SK-N-SH (cell line): Measurements from ENCODE around the gene DYRK1A. TPM values are rescaled to one million over a fixed set of nuclear protein-coding genes. Genes with fewer than 3 reads are reported as not detected.

Source experiments
- CTCF ChIA-PET: fragments of 300-600, 350-600 bp; formaldehyde crosslinking; extraction: SDS; loops from one replicate; lab custom pipeline; 2021; lab: Yijun Ruan, JAX
- POLR2A ChIA-PET: fragments of 350-600 bp; sonication (Branson Sonifier 250); formaldehyde crosslinking; extraction: SDS; loops from one replicate; lab custom pipeline; 2020; ENCODE audit warnings: antibody characterized with exemption, inconsistent platforms; lab: Yijun Ruan, JAX
- DNase-seq: peaks from one replicate; pipeline ENCODE4 v3.0.0; 2012
- H2AFZ ChIP-seq: fragments of 200-600 bp; sonication (generic); 2 replicates; pipeline ENCODE4 v1.8.1; 2016; ENCODE audit warnings: antibody characterized with exemption, mild to moderate bottlenecking, low read depth
- H3F3A ChIP-seq: fragments of 200-600 bp; sonication (generic); replicated peaks from 2 replicates; pipeline ENCODE3; 2016; ENCODE audit warnings: antibody characterized with exemption, mild to moderate bottlenecking; ENCODE audit not compliant: insufficient read depth
- H3K27ac ChIP-seq, 2 experiments: fragments of 200-500 bp in 1 of 2; fragments of 200-600 bp in 1 of 2; sonication (Bioruptor generic) in 1 of 2; sonication (generic), shearing (Covaris generic) in 1 of 2; 2 replicates each; pipeline versions ENCODE4 v1.5.1 to v1.6.1; 2014 to 2016; ENCODE audit warnings: low read depth in 2 of 2, inconsistent platforms in 1 of 2, low read length in 1 of 2, mild to moderate bottlenecking in 1 of 2, mixed read lengths in 1 of 2
- H3K27me3 ChIP-seq: fragments of 200-600 bp; sonication (generic), shearing (Covaris generic); 2 replicates; pipeline ENCODE4 v1.6.1; 2016; ENCODE audit warnings: mixed run types; ENCODE audit not compliant: insufficient read depth
- H3K36me3 ChIP-seq, 2 experiments: fragments of 200-500 bp in 1 of 2; fragments of 200-600 bp in 1 of 2; sonication (Bioruptor generic) in 1 of 2; sonication (generic) in 1 of 2; replicated peaks in 1 of 2; 2 replicates each; pipeline versions ENCODE3 to v1.5.1; 2014 to 2016; ENCODE audit warnings: low read length in 1 of 2, mild to moderate bottlenecking in 1 of 2; ENCODE audit not compliant: insufficient read depth in 2 of 2, control insufficient read depth in 1 of 2
- H3K4me1 ChIP-seq, 2 experiments: fragments of 200-500 bp in 1 of 2; fragments of 200-600 bp in 1 of 2; sonication (Bioruptor generic) in 1 of 2; sonication (generic), shearing (Covaris generic) in 1 of 2; 2 replicates each; pipeline versions ENCODE4 v1.5.1 to v1.6.1; 2014 to 2016; ENCODE audit warnings: low read depth in 1 of 2, low read length in 1 of 2, mixed run types in 1 of 2; ENCODE audit not compliant: insufficient read depth in 2 of 2, control insufficient read depth in 1 of 2
- H3K4me2 ChIP-seq: fragments of 200-600 bp; sonication (generic), shearing (Covaris generic); 2 replicates; pipeline ENCODE4 v1.6.1; 2017; ENCODE audit warnings: mixed run types
- H3K4me3 ChIP-seq, 2 experiments: fragments of 200-500 bp in 1 of 2; fragments of 200-600 bp in 1 of 2; sonication (Bioruptor generic) in 1 of 2; sonication (generic), shearing (Covaris generic) in 1 of 2; 2 replicates each; pipeline versions ENCODE4 v1.5.1 to v1.8.1; 2014 to 2016; ENCODE audit warnings: low read depth in 2 of 2, inconsistent platforms in 1 of 2, low read length in 1 of 2, mild to moderate bottlenecking in 1 of 2, mixed read lengths in 1 of 2, moderate library complexity in 1 of 2
- H3K79me2 ChIP-seq: fragments of 200-600 bp; sonication (generic); 2 replicates; pipeline ENCODE4 v1.8.1; 2017; ENCODE audit warnings: mild to moderate bottlenecking; ENCODE audit not compliant: insufficient read depth
- H3K9ac ChIP-seq: fragments of 200-600 bp; sonication (generic); 2 replicates; pipeline ENCODE4 v1.6.1; 2017; ENCODE audit warnings: mixed run types
- H3K9me2 ChIP-seq: fragments of 200-600 bp; sonication (generic); 2 replicates; pipeline ENCODE4 v1.6.1; 2017; ENCODE audit warnings: mixed run types
- H3K9me3 ChIP-seq: fragments of 200-600 bp; sonication (generic); 2 replicates; pipeline ENCODE4 v1.6.1; 2017; ENCODE audit warnings: mixed run types, mild to moderate bottlenecking, moderate library complexity
- H4K20me1 ChIP-seq: fragments of 200-600 bp; sonication (generic); 2 replicates; pipeline ENCODE4 v1.6.1; 2017; ENCODE audit warnings: mild to moderate bottlenecking, mixed run types; ENCODE audit not compliant: insufficient read depth
- CHD2 ChIP-seq: fragments of 150-350 bp; IDR thresholded peaks from 2 replicates; pipeline ENCODE4 v1.6.1; 2018; ENCODE audit warnings: low read length; ENCODE audit not compliant: partially characterized antibody
- EP300 ChIP-seq, 2 experiments: IDR thresholded peaks; 2 replicates each; pipeline versions ENCODE4 v1.4.0 to v1.6.1; 2012; ENCODE audit warnings: borderline replicate concordance in 1 of 2, low read depth in 1 of 2, low read length in 1 of 2
- FOXJ3 ChIP-seq: sonication (generic); formaldehyde crosslinking; IDR thresholded peaks from 2 replicates; pipeline ENCODE4 v1.5.1; 2020; ENCODE audit warnings: mild to moderate bottlenecking, missing genetic modification reagents
- GABPA ChIP-seq: IDR thresholded peaks from 2 replicates; pipeline ENCODE4 v1.4.0; 2012; ENCODE audit warnings: low read depth, mild to moderate bottlenecking
- GATA2 ChIP-seq: sonication (generic); formaldehyde crosslinking; IDR thresholded peaks from 2 replicates; pipeline ENCODE4 v1.5.0; 2020; ENCODE audit warnings: mild to moderate bottlenecking, missing genetic modification reagents
- JUND ChIP-seq: IDR thresholded peaks from 2 replicates; pipeline ENCODE4 v1.4.0; 2012
- NRF1 ChIP-seq: IDR thresholded peaks from 2 replicates; pipeline ENCODE4 v1.6.1; 2012; ENCODE audit warnings: low read depth, mild to moderate bottlenecking, low read length
- POLR2AphosphoS5 ChIP-seq: IDR thresholded peaks from 2 replicates; pipeline ENCODE4 v1.6.1; 2012; ENCODE audit warnings: low read depth, low read length
- RAD21 ChIP-seq: IDR thresholded peaks from 2 replicates; pipeline ENCODE4 v1.6.1; 2012; ENCODE audit warnings: mild to moderate bottlenecking, low read length
- RCOR1 ChIP-seq: fragments of 150-350 bp; IDR thresholded peaks from 2 replicates; pipeline ENCODE4 v1.6.1; 2017; ENCODE audit warnings: antibody characterized with exemption, low read length
- RFX5 ChIP-seq: IDR thresholded peaks from 2 replicates; pipeline ENCODE4 v1.6.1; 2012; ENCODE audit warnings: mild to moderate bottlenecking, improper control_type of control experiment, low read length
- RXRA ChIP-seq: IDR thresholded peaks from 2 replicates; pipeline ENCODE4 v1.4.0; 2012; ENCODE audit warnings: low read depth, mild to moderate bottlenecking, borderline replicate concordance
- TCF12 ChIP-seq: IDR thresholded peaks from 2 replicates; pipeline ENCODE4 v1.4.0; 2012
- TEAD4 ChIP-seq: IDR thresholded peaks from 2 replicates; pipeline ENCODE4 v1.4.0; 2012; ENCODE audit warnings: mild to moderate bottlenecking, borderline replicate concordance; ENCODE audit not compliant: insufficient read depth
- WGBS: methylation state at CpG from one replicate; pipeline ENCODE4 v1.1.6; 2017; ENCODE audit warnings: low lambda C conversion rate; 5-methylcytosine and 5-hydroxymethylcytosine counted together
- polyA plus RNA-seq, 3 experiments: library from polyadenylated mRNA; depleted of rRNA; stranded (reverse); fragments of >200 nt; gene quantifications; 2 replicates each; pipeline ENCODE4 v1.2.3, GENCODE V29; 2012
- TF ChIP-seq, protein P1 (sequence below): fragments of 150-350 bp; IDR thresholded peaks from 2 replicates; pipeline ENCODE4 v1.6.1; 2016; ENCODE audit warnings: mild to moderate bottlenecking, low read depth, low read length
- TF ChIP-seq, protein P2 (sequence below): IDR thresholded peaks from 2 replicates; pipeline ENCODE4 v1.4.0; 2012; ENCODE audit warnings: low read depth, borderline replicate concordance
- TF ChIP-seq, protein P3 (sequence below): IDR thresholded peaks from 2 replicates; pipeline ENCODE4; 2012
- TF ChIP-seq, protein P4 (sequence below): IDR thresholded peaks from 2 replicates; pipeline ENCODE4 v1.4.0; 2012; ENCODE audit warnings: low read depth, borderline replicate concordance
- TF ChIP-seq, protein P5 (sequence below): fragments of 150-350 bp; IDR thresholded peaks from 2 replicates; pipeline ENCODE4 v1.6.1; 2017; ENCODE audit warnings: antibody characterized with exemption, low read length, low read depth, borderline replicate concordance
- TF ChIP-seq, protein P6 (sequence below): IDR thresholded peaks from 2 replicates; pipeline ENCODE4 v1.4.0; 2012; ENCODE audit warnings: low read depth
- TF ChIP-seq, protein P7 (sequence below): IDR thresholded peaks from 2 replicates; pipeline ENCODE4 v1.6.1; 2012; ENCODE audit warnings: mild to moderate bottlenecking, low read depth, low read length, moderate library complexity

DYRK1A gene
- 19.3 and 21.5 TPM in 2 replicates for polyA plus RNA-seq (2012; rRNA removed)
- polyA plus RNA-seq (2012; cell fraction: cytosol; rRNA removed) = 14.1 and 14.7 TPM in 2 replicates
- polyA plus RNA-seq (2012; cell fraction: nucleus; rRNA removed) = 29.4 and 65.6 TPM in 2 replicates

DNA sequence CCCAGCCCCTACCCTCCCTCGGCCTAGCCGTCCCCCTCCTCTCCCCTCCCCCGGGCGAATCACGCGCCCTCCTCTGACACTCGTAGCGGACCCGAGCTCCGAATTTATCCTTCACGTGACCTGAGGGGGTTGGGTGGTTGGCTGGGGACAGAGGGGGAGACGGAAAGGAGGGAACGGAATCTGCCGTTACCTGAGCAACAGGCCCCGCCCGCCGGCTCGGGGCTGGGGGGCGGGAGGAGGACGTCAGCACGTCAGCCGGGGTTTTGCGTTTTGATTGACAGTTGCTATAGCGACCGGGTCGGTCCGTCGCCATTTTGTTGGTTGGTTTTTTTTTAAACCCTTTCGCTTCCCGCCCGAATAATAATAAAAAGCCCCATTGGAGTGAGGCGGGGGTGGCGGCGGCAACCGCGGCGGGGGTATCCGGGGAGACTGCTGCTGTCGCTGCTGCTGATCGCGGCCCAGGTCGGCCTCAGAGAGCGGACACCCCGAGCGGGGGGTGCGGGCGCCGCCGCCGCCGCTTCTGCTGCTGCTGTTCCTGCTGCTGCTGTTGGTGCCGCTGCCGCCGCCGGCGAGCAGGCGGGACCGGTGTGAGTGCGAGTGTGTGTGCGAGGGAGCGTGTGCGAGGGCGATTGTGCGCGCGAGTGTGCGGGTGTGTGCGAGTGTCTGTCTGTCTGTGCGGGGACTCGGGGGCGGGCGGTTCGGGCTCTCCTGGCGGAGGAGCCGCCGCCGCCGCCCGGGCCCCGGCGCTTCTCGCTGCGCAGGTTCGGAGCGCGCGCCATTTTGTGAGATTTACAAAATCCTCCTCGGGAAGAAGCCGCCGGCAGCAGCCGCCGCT, at the start of gene DYRK1A:
DYRK1A (plus strand) TSS at position 292 of the 835 bp plus-strand sequence. CDS start 53,602 bp downstream, outside the sequence.
- Histone ChIP-seq H3K4me1 (peaks cover 24% of the 10 kb centered on the region in 2 experiments; a peak in 3 of 4 replicates), H3K9ac (peak within 1 kb of the TSS; percentile 97), H3K9me2 (no peaks in the 10 kb centered on the region), H3K27ac (peak within 1 kb of the TSS; percentile 98), H3K4me2 (peak within 1 kb of the TSS; percentile 89), H3K27me3 (no peaks in the 10 kb centered on the region), H4K20me1 (peaks cover 38% of the 10 kb centered on the region), H3K4me3 (peak within 1 kb of the TSS; percentile 90 to 92), H3K9me3 (no peaks in the 10 kb centered on the region), H3K36me3 (no peaks in the 10 kb centered on the region), H3K79me2 (peaks cover 55% of the 10 kb centered on the region), H2AFZ (peak within 1 kb of the TSS; percentile 78), H3F3A (peaks cover 26% of the 10 kb centered on the region)
- DNase-seq = peak; percentile 97
- 2% methylated on average over 15 of the region's 92 CpGs for WGBS
- ChIA-PET CTCF (no interaction called here), POLR2A (interaction anchor here (0.7 to 2.0 kb wide), 3 partner anchors 25 to 197 kb away, joined by 4 to 20 read pairs (median 5); partner anchors contain the start of gene VPS26C)
- TF ChIP-seq GABPA (peak; percentile 66), RXRA (no peak; the same call in 1 of the 2 replicates), RCOR1 (peak; percentile 36; the same call in 1 of the 2 replicates), GATA2 (no peak), RAD21 (no peak), JUND (no peak), FOXJ3 (no peak), EP300 (IDR thresholded peaks at IDR 0.05; ENCODE audit: borderline replicate concordance in 1 of 2, low read depth in 1 of 2, low read length in 1 of 2) (no peak; a peak in 1 of 4 replicates), TEAD4 (0 out of 2 replicates have a peak, but pooled peaks have one; percentile 1), CHD2 (peak; percentile 90), TCF12 (peak; percentile 19; the same call in 1 of the 2 replicates), POLR2AphosphoS5 (peak; percentile 43; the same call in 1 of the 2 replicates), RFX5 (no peak), NRF1 (0 out of 2 replicates have a peak, but pooled peaks have one; percentile 26)
- TF ChIP-seq, protein P1, sequence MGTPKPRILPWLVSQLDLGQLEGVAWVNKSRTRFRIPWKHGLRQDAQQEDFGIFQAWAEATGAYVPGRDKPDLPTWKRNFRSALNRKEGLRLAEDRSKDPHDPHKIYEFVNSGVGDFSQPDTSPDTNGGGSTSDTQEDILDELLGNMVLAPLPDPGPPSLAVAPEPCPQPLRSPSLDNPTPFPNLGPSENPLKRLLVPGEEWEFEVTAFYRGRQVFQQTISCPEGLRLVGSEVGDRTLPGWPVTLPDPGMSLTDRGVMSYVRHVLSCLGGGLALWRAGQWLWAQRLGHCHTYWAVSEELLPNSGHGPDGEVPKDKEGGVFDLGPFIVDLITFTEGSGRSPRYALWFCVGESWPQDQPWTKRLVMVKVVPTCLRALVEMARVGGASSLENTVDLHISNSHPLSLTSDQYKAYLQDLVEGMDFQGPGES = 0 out of 2 replicates have a peak, but pooled peaks have one; percentile 19
- TF ChIP-seq, protein P2, sequence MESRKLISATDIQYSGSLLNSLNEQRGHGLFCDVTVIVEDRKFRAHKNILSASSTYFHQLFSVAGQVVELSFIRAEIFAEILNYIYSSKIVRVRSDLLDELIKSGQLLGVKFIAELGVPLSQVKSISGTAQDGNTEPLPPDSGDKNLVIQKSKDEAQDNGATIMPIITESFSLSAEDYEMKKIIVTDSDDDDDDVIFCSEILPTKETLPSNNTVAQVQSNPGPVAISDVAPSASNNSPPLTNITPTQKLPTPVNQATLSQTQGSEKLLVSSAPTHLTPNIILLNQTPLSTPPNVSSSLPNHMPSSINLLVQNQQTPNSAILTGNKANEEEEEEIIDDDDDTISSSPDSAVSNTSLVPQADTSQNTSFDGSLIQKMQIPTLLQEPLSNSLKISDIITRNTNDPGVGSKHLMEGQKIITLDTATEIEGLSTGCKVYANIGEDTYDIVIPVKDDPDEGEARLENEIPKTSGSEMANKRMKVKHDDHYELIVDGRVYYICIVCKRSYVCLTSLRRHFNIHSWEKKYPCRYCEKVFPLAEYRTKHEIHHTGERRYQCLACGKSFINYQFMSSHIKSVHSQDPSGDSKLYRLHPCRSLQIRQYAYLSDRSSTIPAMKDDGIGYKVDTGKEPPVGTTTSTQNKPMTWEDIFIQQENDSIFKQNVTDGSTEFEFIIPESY = no peak
- TF ChIP-seq, protein P3, sequence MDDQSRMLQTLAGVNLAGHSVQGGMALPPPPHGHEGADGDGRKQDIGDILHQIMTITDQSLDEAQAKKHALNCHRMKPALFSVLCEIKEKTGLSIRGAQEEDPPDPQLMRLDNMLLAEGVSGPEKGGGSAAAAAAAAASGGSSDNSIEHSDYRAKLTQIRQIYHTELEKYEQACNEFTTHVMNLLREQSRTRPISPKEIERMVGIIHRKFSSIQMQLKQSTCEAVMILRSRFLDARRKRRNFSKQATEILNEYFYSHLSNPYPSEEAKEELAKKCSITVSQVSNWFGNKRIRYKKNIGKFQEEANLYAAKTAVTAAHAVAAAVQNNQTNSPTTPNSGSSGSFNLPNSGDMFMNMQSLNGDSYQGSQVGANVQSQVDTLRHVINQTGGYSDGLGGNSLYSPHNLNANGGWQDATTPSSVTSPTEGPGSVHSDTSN = peak; percentile 97
- TF ChIP-seq, protein P4, sequence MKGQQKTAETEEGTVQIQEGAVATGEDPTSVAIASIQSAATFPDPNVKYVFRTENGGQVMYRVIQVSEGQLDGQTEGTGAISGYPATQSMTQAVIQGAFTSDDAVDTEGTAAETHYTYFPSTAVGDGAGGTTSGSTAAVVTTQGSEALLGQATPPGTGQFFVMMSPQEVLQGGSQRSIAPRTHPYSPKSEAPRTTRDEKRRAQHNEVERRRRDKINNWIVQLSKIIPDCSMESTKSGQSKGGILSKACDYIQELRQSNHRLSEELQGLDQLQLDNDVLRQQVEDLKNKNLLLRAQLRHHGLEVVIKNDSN = peak; percentile 98
- TF ChIP-seq, protein P5, sequence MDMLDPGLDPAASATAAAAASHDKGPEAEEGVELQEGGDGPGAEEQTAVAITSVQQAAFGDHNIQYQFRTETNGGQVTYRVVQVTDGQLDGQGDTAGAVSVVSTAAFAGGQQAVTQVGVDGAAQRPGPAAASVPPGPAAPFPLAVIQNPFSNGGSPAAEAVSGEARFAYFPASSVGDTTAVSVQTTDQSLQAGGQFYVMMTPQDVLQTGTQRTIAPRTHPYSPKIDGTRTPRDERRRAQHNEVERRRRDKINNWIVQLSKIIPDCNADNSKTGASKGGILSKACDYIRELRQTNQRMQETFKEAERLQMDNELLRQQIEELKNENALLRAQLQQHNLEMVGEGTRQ = peak; percentile 94
- TF ChIP-seq, protein P6, sequence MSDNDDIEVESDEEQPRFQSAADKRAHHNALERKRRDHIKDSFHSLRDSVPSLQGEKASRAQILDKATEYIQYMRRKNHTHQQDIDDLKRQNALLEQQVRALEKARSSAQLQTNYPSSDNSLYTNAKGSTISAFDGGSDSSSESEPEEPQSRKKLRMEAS = peak; percentile 68
- TF ChIP-seq, protein P7, sequence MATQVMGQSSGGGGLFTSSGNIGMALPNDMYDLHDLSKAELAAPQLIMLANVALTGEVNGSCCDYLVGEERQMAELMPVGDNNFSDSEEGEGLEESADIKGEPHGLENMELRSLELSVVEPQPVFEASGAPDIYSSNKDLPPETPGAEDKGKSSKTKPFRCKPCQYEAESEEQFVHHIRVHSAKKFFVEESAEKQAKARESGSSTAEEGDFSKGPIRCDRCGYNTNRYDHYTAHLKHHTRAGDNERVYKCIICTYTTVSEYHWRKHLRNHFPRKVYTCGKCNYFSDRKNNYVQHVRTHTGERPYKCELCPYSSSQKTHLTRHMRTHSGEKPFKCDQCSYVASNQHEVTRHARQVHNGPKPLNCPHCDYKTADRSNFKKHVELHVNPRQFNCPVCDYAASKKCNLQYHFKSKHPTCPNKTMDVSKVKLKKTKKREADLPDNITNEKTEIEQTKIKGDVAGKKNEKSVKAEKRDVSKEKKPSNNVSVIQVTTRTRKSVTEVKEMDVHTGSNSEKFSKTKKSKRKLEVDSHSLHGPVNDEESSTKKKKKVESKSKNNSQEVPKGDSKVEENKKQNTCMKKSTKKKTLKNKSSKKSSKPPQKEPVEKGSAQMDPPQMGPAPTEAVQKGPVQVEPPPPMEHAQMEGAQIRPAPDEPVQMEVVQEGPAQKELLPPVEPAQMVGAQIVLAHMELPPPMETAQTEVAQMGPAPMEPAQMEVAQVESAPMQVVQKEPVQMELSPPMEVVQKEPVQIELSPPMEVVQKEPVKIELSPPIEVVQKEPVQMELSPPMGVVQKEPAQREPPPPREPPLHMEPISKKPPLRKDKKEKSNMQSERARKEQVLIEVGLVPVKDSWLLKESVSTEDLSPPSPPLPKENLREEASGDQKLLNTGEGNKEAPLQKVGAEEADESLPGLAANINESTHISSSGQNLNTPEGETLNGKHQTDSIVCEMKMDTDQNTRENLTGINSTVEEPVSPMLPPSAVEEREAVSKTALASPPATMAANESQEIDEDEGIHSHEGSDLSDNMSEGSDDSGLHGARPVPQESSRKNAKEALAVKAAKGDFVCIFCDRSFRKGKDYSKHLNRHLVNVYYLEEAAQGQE = no peak
